GM12874 (cell line): ENCODE data around the gene ZNF408.

Experiments used
- CTCF ChIP-seq: IDR thresholded peaks from 2 replicates; pipeline ENCODE4 v1.5.1; 2011; ENCODE audit warnings: low read depth, mild to moderate bottlenecking, control low read depth, low read length, moderate library complexity; ENCODE audit not compliant: insufficient read depth

Gene ZNF408

GRCh38 chr11:46725338-46726205, 24.7 kb downstream of the ZNF408 start:
- TF ChIP-seq CTCF: no peak

- no peak for TF ChIP-seq CTCF
Observed at GRCh38 chr11:46726206-46726862, 25.5 kb downstream of the ZNF408 start.

- TF ChIP-seq CTCF: no peak
Observed at GRCh38 chr11:46727952-46728658, 27.3 kb downstream of the ZNF408 start.

- TF ChIP-seq CTCF: no peak
Observed at GRCh38 chr11:46728659-46729040, 27.8 kb downstream of the ZNF408 start.

GRCh38 chr11:46729110-46730027, 28.5 kb downstream of the ZNF408 start:
- no peak for TF ChIP-seq CTCF

- no peak for TF ChIP-seq CTCF
Observed at GRCh38 chr11:46731545-46731944, 30.7 kb downstream of the ZNF408 start.
